8988T (cell line): ENCODE results near the gene CHD8.

Source experiments
- DNase-seq: peaks from one replicate; pipeline ENCODE4 v3.0.0; 2011

The CHD8 gene

GRCh38 chr14:21356511-21356910 lies 99.4 kb downstream of the CHD8 start:
- no peak for DNase-seq

- DNase-seq = no peak
These were observed 103.3 kb downstream of the CHD8 start for GRCh38 chr14:21352587-21352986.

- DNase-seq = no peak
These were observed 105.4 kb downstream of the CHD8 start for GRCh38 chr14:21350539-21350938.

GRCh38 chr14:21347201-21347600 lies 108.7 kb downstream of the CHD8 start:
- no peak for DNase-seq

- no peak for DNase-seq
These were observed 109.3 kb downstream of the CHD8 start for GRCh38 chr14:21346532-21347135.

GRCh38 chr14:21343035-21343794 lies 112.7 kb downstream of the CHD8 start:
- no peak for DNase-seq
